ENCODE data around the gene RFT1.

Gene RFT1

GRCh38 chr3:53130179-53131061 lies at the start of gene RFT1:
Gene RFT1 (minus strand): TSS chr3:53130435. CDS start chr3:53130400, 35 bp downstream.
- peak within 1 kb of the TSS; percentile 99 for H3K27ac Mint-ChIP-seq
- H3K36me3 Mint-ChIP-seq: peaks cover 2% of the 10 kb centered on the region
- H3K4me1 Mint-ChIP-seq: peaks cover 36% of the 10 kb centered on the region
- no peaks in the 10 kb centered on the region for H3K27me3 Mint-ChIP-seq
- ATAC-seq: peak; percentile 96
- no peaks in the 10 kb centered on the region for H3K9me3 Mint-ChIP-seq
- H3K4me3 Mint-ChIP-seq: peak within 1 kb of the TSS; percentile 92

GRCh38 chr3:53179580-53179979 lies 49.3 kb upstream of the RFT1 start:
- peaks cover 75% of the 10 kb centered on the region for H3K4me1 Mint-ChIP-seq

GRCh38 chr3:53178246-53178645 lies 48.0 kb upstream of the RFT1 start:
- H3K36me3 Mint-ChIP-seq: peaks cover 65% of the 10 kb centered on the region
- no peak overlapping the region for H3K4me3 Mint-ChIP-seq
- ATAC-seq: no peak
- H3K27ac Mint-ChIP-seq: peak overlapping the region; percentile 69
- no peaks in the 10 kb centered on the region for H3K27me3 Mint-ChIP-seq
- peaks cover 87% of the 10 kb centered on the region for H3K4me1 Mint-ChIP-seq
- no peaks in the 10 kb centered on the region for H3K9me3 Mint-ChIP-seq

More at GRCh38 chr3:53179580-53179979, 49.3 kb upstream of the RFT1 start:
- Mint-ChIP-seq H3K4me3 (peak overlapping the region; percentile 16), H3K36me3 (peaks cover 71% of the 10 kb centered on the region), H3K27ac (peak overlapping the region; percentile 69), H3K27me3 (no peaks in the 10 kb centered on the region), H3K9me3 (no peaks in the 10 kb centered on the region)
- no peak for ATAC-seq

- no peak for ATAC-seq
- Mint-ChIP-seq H3K36me3 (peaks cover 47% of the 10 kb centered on the region), H3K4me3 (no peak overlapping the region), H3K9me3 (no peaks in the 10 kb centered on the region), H3K27me3 (no peaks in the 10 kb centered on the region), H3K27ac (peak overlapping the region; percentile 83), H3K4me1 (peaks cover 100% of the 10 kb centered on the region)
Observed at GRCh38 chr3:53175613-53176540, 45.6 kb upstream of the RFT1 start.

- H3K36me3 Mint-ChIP-seq: peaks cover 41% of the 10 kb centered on the region
- no peaks in the 10 kb centered on the region for H3K9me3 Mint-ChIP-seq
- peak; percentile 46 for ATAC-seq
- no peaks in the 10 kb centered on the region for H3K27me3 Mint-ChIP-seq
- peak overlapping the region; percentile 83 for H3K27ac Mint-ChIP-seq
- H3K4me3 Mint-ChIP-seq: peak overlapping the region; percentile 69
- H3K4me1 Mint-ChIP-seq: peaks cover 100% of the 10 kb centered on the region
Observed at GRCh38 chr3:53174346-53175250, 44.4 kb upstream of the RFT1 start.

- Mint-ChIP-seq H3K9me3 (no peaks in the 10 kb centered on the region), H3K27me3 (no peaks in the 10 kb centered on the region), H3K27ac (peak overlapping the region; percentile 72), H3K4me1 (peaks cover 100% of the 10 kb centered on the region), H3K36me3 (peaks cover 31% of the 10 kb centered on the region), H3K4me3 (no peak overlapping the region)
- no peak for ATAC-seq
Observed at GRCh38 chr3:53173107-53173506, 42.9 kb upstream of the RFT1 start.

GRCh38 chr3:53171827-53172505 lies 41.7 kb upstream of the RFT1 start:
- Mint-ChIP-seq H3K27me3 (no peaks in the 10 kb centered on the region), H3K4me3 (peak overlapping the region; percentile 73), H3K4me1 (peaks cover 100% of the 10 kb centered on the region), H3K9me3 (no peaks in the 10 kb centered on the region), H3K27ac (peak overlapping the region; percentile 72), H3K36me3 (peaks cover 23% of the 10 kb centered on the region)
- ATAC-seq: peak; percentile 53

GRCh38 chr3:53171064-53171418 lies 40.8 kb upstream of the RFT1 start:
- H3K4me3 Mint-ChIP-seq: peak overlapping the region; percentile 73
- peaks cover 20% of the 10 kb centered on the region for H3K36me3 Mint-ChIP-seq
- H3K27ac Mint-ChIP-seq: peak overlapping the region; percentile 72
- peaks cover 100% of the 10 kb centered on the region for H3K4me1 Mint-ChIP-seq
- no peaks in the 10 kb centered on the region for H3K9me3 Mint-ChIP-seq
- no peaks in the 10 kb centered on the region for H3K27me3 Mint-ChIP-seq
- ATAC-seq: no peak

- peaks cover 100% of the 10 kb centered on the region for H3K4me1 Mint-ChIP-seq
Observed at GRCh38 chr3:53170325-53171063, 40.3 kb upstream of the RFT1 start.

GRCh38 chr3:53169832-53170324 lies 39.6 kb upstream of the RFT1 start:
- peaks cover 100% of the 10 kb centered on the region for H3K4me1 Mint-ChIP-seq
- H3K27ac Mint-ChIP-seq: peak overlapping the region; percentile 72
- H3K4me3 Mint-ChIP-seq: no peak overlapping the region
- no peaks in the 10 kb centered on the region for H3K27me3 Mint-ChIP-seq
- peaks cover 14% of the 10 kb centered on the region for H3K36me3 Mint-ChIP-seq
- no peak for ATAC-seq
- H3K9me3 Mint-ChIP-seq: no peaks in the 10 kb centered on the region

More at GRCh38 chr3:53170325-53171063, 40.3 kb upstream of the RFT1 start:
- Mint-ChIP-seq H3K27ac (peak overlapping the region; percentile 72), H3K4me3 (peak overlapping the region; percentile 73), H3K27me3 (no peaks in the 10 kb centered on the region), H3K36me3 (peaks cover 14% of the 10 kb centered on the region), H3K9me3 (no peaks in the 10 kb centered on the region)
- peak; percentile 77 for ATAC-seq

GRCh38 chr3:53169045-53169831 lies 39.0 kb upstream of the RFT1 start:
- Mint-ChIP-seq H3K27ac (peak overlapping the region; percentile 80), H3K36me3 (peaks cover 14% of the 10 kb centered on the region), H3K27me3 (no peaks in the 10 kb centered on the region), H3K4me1 (peaks cover 98% of the 10 kb centered on the region), H3K4me3 (peak overlapping the region; percentile 57), H3K9me3 (no peaks in the 10 kb centered on the region)
- no peak for ATAC-seq

GRCh38 chr3:53168175-53168923 lies 38.1 kb upstream of the RFT1 start:
- Mint-ChIP-seq H3K4me1 (peaks cover 94% of the 10 kb centered on the region), H3K9me3 (no peaks in the 10 kb centered on the region), H3K4me3 (peak overlapping the region; percentile 57), H3K36me3 (peaks cover 7% of the 10 kb centered on the region), H3K27me3 (no peaks in the 10 kb centered on the region), H3K27ac (peak overlapping the region; percentile 80)
- no peak for ATAC-seq

All from stimulated activated memory B cell treated with anti-CD40 and anti-IgM and Interleukin-4, amounts not matched to agents 10 μg/mL and 1 μg/mL and 100 μg/mL, for 72 hours (primary cell).